ENCODE results near the gene HLA-DQB2. TPM values are rescaled to one million over a fixed set of nuclear protein-coding genes. Genes with fewer than 3 reads are reported as not detected.
A peak's percentile ranks its signal among the peaks of the same experiment; 100 is the strongest.

The HLA-DQB2 gene
- total and polyA plus RNA-seq, 9 of the 15 experiments (the other 6 are each of a cell fraction or from before 2014, with no cell fraction given): not detected

DNA sequence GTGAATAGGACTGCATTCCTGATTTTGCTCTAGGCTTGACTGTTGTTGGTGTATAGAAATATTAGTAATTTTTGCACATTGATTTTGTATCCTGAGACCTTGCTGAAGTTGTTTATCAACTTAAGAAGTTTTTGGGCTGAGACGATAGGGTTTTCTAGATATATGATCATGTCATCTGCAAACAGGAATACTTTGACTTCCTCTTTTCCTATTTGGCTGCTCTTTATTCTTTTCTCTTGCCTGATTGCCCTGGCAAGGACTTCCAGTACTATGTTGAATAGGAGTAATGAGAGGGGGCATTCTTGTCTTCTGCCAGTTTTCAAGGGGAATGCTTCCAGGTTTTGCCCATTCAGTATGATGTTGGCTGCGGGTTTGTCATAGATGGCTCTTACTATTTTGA lies 40.1 kb upstream of the HLA-DQB2 start:
- TF ChIP-seq, protein P1, sequence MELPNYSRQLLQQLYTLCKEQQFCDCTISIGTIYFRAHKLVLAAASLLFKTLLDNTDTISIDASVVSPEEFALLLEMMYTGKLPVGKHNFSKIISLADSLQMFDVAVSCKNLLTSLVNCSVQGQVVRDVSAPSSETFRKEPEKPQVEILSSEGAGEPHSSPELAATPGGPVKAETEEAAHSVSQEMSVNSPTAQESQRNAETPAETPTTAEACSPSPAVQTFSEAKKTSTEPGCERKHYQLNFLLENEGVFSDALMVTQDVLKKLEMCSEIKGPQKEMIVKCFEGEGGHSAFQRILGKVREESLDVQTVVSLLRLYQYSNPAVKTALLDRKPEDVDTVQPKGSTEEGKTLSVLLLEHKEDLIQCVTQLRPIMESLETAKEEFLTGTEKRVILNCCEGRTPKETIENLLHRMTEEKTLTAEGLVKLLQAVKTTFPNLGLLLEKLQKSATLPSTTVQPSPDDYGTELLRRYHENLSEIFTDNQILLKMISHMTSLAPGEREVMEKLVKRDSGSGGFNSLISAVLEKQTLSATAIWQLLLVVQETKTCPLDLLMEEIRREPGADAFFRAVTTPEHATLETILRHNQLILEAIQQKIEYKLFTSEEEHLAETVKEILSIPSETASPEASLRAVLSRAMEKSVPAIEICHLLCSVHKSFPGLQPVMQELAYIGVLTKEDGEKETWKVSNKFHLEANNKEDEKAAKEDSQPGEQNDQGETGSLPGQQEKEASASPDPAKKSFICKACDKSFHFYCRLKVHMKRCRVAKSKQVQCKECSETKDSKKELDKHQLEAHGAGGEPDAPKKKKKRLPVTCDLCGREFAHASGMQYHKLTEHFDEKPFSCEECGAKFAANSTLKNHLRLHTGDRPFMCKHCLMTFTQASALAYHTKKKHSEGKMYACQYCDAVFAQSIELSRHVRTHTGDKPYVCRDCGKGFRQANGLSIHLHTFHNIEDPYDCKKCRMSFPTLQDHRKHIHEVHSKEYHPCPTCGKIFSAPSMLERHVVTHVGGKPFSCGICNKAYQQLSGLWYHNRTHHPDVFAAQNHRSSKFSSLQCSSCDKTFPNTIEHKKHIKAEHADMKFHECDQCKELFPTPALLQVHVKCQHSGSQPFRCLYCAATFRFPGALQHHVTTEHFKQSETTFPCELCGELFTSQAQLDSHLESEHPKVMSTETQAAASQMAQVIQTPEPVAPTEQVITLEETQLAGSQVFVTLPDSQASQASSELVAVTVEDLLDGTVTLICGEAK (IDR thresholded peaks at IDR 0.05): no peak
- TF ChIP-seq, protein P1 (CRISPR knock-in tag; IDR thresholded peaks at IDR 0.05): no peak
- TF ChIP-seq SPI1 (IDR thresholded peaks at IDR 0.05; ENCODE audit: borderline replicate concordance, low read depth, low read length): peak; percentile 86
- TF ChIP-seq, protein P2, sequence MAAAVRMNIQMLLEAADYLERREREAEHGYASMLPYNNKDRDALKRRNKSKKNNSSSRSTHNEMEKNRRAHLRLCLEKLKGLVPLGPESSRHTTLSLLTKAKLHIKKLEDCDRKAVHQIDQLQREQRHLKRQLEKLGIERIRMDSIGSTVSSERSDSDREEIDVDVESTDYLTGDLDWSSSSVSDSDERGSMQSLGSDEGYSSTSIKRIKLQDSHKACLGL (CRISPR knock-in tag; IDR thresholded peaks at IDR 0.05; ENCODE audit: borderline replicate concordance, poor library complexity, severe bottlenecking): no peak
- no peak overlapping the region for H3K4me3 ChIP-seq
- no peaks in the 10 kb centered on the region for H3K9me3 ChIP-seq (replicated peaks; ENCODE audit: control insufficient read depth, insufficient read depth, low read depth, low read length)
- H3K4me2 ChIP-seq (ENCODE audit: insufficient read depth, low read length): no peak overlapping the region
- ChIA-PET CTCF (ENCODE audit: low intra/inter-chr PET ratio) (no interaction called here), POLR2A (interaction anchor here (1.0 kb wide), 1 partner anchor 179 kb away, joined by 5 read pairs; no protein-coding TSS in a partner anchor)
- H3K9ac ChIP-seq (ENCODE audit: insufficient read depth in 1 of 2, low read depth in 2 of 2, low read length in 2 of 2): no peak overlapping the region
- H3K4me1 ChIP-seq (replicated peaks in 1 of 2; ENCODE audit: control insufficient read depth in 2 of 2, insufficient read depth in 2 of 2, low read length in 2 of 2): no peaks in the 10 kb centered on the region
- no peak overlapping the region for H2AFZ ChIP-seq (ENCODE audit: low read depth, low read length)
- FAIRE-seq (no peak), DNase-seq (ENCODE audit: extremely low read depth in 1 of 4, low spot score in 3 of 4) (no peak), ATAC-seq (no peak)
- no peaks in the 10 kb centered on the region for H3K36me3 ChIP-seq (ENCODE audit: control insufficient read depth, insufficient read depth, low read length)
- no peaks in the 10 kb centered on the region for H3K9me1 ChIP-seq (ENCODE audit: control insufficient read depth, insufficient read depth, low read length)
- H3K27me3 ChIP-seq (ENCODE audit: control insufficient read depth in 2 of 2, insufficient read depth in 2 of 2, low read length in 2 of 2): peaks cover 5 to 7% of the 10 kb centered on the region in 2 experiments; a peak in 3 of 5 replicates
- 0% methylated on average over 2 of the region's 2 CpGs for WGBS (ENCODE audit: insufficient coverage, low coverage, missing lambda C conversion rate)
- BruUV-seq (replicated peaks): no TSS peak
- in situ Hi-C loops (cut with MboI) (no loop called here), intact Hi-C loops (cut with micrococcal nuclease) (no loop called here)
- H3K79me2 ChIP-seq (ENCODE audit: control insufficient read depth, insufficient read depth, low read length): no peaks in the 10 kb centered on the region
- H4K20me1 ChIP-seq (replicated peaks; ENCODE audit: control insufficient read depth, insufficient read depth, low read length): no peaks in the 10 kb centered on the region
- H3K27ac ChIP-seq (ENCODE audit: extremely low read depth, low read depth, low read length): no peak overlapping the region
